ENCODE results near the gene C1orf50.
A peak's percentile ranks its signal among the peaks of the same experiment; 100 is the strongest.
"Not testable (repeated sequence)": the region's sequence is repeated elsewhere in the genome, so short reads cannot be mapped to it uniquely, and the experiment has no call there.

The C1orf50 gene

DNA sequence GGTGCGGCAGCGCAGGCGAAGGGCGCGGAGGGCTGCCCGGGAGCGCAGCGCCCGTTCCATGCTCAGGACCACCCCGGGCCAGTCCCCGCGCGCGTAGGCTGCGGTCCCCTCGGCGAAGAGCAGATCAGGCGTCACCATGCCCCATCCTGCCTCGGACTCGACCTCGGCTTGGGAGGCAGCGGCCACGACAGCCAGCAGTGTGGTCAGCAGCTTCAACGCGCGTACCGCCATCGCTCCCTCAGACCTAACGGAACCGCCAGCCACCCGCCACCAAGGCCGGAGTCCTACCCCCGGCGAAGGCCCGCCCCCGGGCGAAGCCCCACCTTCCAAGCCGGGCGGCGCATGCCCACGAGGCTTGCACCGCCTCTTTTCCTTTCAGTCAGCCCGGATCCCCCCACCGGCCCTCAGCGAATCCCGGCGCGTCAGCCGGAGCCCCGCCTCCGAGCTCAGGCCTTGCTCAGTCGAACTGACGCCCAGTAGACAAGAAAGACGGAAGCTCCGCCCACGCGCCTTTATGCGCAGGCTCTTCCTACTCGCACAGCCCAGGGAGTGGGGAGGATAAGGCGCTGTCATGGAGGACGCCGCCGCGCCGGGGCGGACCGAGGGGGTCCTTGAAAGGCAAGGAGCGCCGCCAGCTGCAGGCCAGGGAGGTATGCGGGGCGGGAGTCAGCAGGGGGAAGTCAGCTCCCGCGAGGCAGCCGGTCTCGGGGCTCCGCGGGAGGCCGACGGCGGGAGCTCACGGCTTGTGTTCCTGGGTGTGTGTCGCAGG is at the start of gene C1orf50, which contains the start of gene P3H1:
Gene C1orf50, plus strand, starts transcription at position 509 of the 769 bp plus-strand sequence. Its CDS starts 63 bp downstream, at position 572.
Gene P3H1, minus strand, starts transcription at position 288 of the 769 bp plus-strand sequence. Its CDS starts 57 bp downstream, at position 231.
- peak; percentile 100 for DNase-seq

GRCh38 chr1:42720868-42721267 is 46.2 kb upstream of the C1orf50 start:
- no peak for DNase-seq

DNA sequence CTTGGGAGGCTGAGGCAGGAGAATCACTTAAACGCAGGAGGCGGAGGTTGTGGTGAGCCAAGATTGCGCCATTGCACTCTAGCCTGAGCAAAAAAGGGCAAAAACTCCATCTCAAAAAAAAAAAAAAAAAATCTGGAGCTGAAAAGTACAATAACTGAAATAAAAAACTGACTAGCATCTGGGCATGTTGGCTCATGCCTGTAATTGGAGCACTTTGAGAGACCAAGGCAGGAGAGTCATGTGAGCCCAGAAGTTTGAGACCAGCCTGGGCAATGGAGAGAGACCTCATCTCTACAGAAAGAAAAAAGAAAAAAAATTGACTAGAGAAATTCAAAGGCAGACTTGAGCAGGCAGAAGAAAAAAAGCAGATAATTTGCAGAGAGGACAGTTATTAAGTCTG is 45.1 kb upstream of the C1orf50 start:
- no peak for DNase-seq

- not testable (repeated sequence) for DNase-seq
Measured at GRCh38 chr1:42722403-42722802, 44.6 kb upstream of the C1orf50 start.

GRCh38 chr1:42723511-42723910 is 43.5 kb upstream of the C1orf50 start:
- peak; percentile 25 for DNase-seq

- DNase-seq: not testable (repeated sequence)
Measured at GRCh38 chr1:42725820-42726219, 41.2 kb upstream of the C1orf50 start.

- DNase-seq: no peak
Measured at GRCh38 chr1:42730002-42730401, 37.0 kb upstream of the C1orf50 start.

DNA sequence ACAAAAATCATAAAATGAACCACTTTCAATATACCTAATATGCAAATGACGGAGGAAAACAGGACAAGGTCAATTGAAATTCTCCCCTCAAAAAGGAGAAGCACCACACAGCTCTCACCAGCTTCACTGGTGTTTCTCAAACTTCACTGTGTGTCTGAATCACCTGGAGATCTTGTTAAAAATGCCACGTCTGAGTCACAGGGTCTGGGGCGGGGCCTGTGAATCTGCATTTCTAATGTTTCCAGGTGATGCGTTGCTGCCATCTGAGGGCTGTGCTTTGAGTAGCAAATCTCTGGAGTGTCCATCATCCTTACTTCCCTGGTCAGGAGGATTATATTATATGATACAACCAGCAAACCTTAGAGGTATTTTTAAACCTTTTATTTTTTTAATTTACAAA is 36.1 kb upstream of the C1orf50 start:
- DNase-seq: peak; percentile 5

DNA sequence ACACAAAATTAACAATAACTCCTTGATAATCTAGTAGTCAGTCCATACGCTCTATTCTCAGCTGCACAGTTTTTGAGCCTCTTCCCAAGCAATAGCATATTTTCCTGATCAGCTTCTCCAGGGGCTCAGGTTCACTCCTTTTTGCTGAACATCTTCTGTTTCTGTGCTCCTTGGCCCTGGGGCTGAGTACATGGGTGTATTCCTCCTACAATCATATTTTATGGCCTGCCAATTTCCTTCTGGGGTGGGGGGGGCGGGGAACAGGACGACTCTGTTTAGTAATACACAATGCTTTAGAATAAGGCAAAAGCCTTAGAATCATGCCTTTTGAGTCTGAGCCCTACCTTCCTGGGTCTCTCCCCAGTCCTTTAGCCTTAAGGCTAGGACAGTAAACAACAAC is 35.5 kb upstream of the C1orf50 start:
- DNase-seq: no peak

- no peak for DNase-seq
Measured at GRCh38 chr1:42732126-42732680, 34.8 kb upstream of the C1orf50 start.

- DNase-seq: no peak
Measured at GRCh38 chr1:42733415-42734200, 33.4 kb upstream of the C1orf50 start.

GRCh38 chr1:42734201-42735035 is 32.6 kb upstream of the C1orf50 start:
- no peak for DNase-seq

DNA sequence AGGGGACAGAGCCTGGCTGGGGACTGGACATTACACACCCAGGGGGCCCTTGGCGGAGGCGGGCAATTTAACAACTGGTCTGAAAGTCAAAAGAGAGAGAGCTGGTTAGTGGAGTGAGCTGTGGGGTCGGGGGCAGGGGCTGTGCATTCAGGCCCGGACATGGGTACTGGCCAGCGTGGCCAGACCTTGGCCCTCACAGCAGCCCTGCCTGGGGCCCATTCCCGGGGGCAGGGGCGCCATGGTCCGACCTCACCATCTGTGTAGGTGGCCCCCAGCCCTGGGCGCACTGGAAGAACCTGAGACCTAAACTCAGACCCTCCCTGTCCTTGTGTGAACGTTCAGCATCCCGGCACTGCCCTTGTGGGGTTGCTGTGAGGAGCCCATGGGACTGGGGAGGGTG is 32.0 kb upstream of the C1orf50 start:
- DNase-seq: no peak

DNA sequence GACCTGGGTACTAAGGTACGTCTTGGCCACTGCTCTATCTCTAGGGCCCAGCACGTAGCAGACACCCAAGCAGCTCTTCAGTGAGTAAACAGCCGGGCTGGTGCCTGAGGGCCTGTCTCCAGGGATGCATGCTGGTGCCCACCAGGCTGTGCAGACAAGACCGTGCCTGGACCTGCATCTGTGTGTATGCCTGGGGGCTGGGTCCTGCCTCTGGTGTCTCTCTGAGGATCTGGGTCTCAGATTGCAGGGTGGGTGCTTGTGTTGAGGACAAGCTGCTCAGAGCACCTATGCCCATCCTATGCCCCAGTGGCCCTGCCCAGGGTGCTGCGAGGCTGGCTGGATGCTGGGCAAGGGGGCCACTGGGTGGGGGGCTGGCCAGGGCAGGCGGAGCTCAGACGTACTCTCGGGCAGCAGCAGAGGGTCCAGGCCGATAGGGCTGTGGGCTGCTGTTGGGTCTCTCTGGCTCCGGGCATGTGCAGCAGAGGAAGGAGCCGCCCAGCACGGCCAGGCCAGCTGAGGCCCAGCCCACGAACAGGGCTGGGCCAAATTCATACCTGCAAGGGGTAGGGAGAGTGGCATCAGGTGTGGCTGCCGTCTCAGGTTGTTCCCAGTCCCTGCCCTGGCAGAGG is 31.5 kb upstream of the C1orf50 start:
- DNase-seq: no peak

- DNase-seq: peak; percentile 48
Measured at GRCh38 chr1:42736152-42736551, 30.9 kb upstream of the C1orf50 start.

- DNase-seq: no peak
Measured at GRCh38 chr1:42736571-42737200, 30.4 kb upstream of the C1orf50 start.

- peak; percentile 59 for DNase-seq
Measured at GRCh38 chr1:42737257-42737656, 29.8 kb upstream of the C1orf50 start.

GRCh38 chr1:42737986-42738677 is 28.9 kb upstream of the C1orf50 start:
- DNase-seq: no peak

DNA sequence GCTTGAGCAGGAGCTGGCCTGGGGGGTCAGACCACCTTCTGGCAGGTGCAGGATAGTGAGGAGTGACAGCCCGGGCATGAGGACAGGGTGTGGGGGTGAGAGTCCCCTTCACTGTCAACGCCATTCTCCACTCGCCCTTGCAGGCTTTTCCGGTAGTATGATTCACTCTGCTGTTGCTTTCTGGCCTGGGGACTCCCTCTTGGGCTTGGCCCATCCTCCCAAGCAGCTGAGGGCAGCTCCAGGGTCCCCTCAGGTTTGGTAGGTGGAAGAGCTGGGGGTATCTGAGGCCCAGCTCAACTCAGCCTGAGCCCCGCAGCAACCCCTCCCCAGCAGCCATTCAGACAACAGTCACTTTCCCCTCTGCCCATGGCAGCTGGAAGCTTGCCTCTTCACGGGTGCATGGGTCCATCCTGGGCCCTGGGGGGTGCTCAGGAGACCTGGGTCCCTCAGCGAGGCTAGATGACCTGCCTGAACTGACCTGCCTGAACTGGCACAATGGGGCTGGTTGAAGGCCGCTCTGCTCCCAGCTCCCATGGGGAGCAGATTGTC is 28.3 kb upstream of the C1orf50 start:
- DNase-seq: no peak
